Dermis blood vessel endothelial cell (primary cell): ENCODE results near the gene KIAA1671. TPM values are rescaled to one million over a fixed set of nuclear protein-coding genes. Genes with fewer than 3 reads are reported as not detected.

Experiments used
- total RNA-seq: library from RNA; depleted of rRNA; stranded (reverse); fragments of >200 nt; gene quantifications from 2 replicates; pipeline ENCODE4 v1.2.3, GENCODE V29; 2014

The KIAA1671 gene
- total RNA-seq, 1 donor from 2014 or later, result 41.9 TPM

Other genes with a start within 250 kb of the KIAA1671 start
- 0.17 TPM in 1 of 2 replicates, not detected in the other for gene PIWIL3, start 178.0 kb upstream of the KIAA1671 start, total RNA-seq
- gene SGSM1, start 146.5 kb upstream of the KIAA1671 start, total RNA-seq, result 4.1 and 7.2 TPM in 2 replicates
- not detected in 2 replicates for gene LHFPL7, start 6.0 kb upstream of the KIAA1671 start, total RNA-seq
- gene CRYBB3, start 247.1 kb downstream of the KIAA1671 start, total RNA-seq, result 0.19 TPM in 1 of 2 replicates, not detected in the other